PFSK-1 (cell line): ENCODE results near the gene MAPRE2.

Experiments used
- FOXP2 ChIP-seq: optimal IDR thresholded peaks from 2 replicates; pipeline ENCODE3; 2011; ENCODE audit warnings: borderline replicate concordance, control low read depth, inconsistent platforms; ENCODE audit not compliant: insufficient read depth; ENCODE audit errors: extremely low read length, extremely low read depth
- POLR2AphosphoS5 ChIP-seq: IDR thresholded peaks from 2 replicates; pipeline ENCODE4 v1.6.1; 2012; ENCODE audit warnings: low read depth, mild to moderate bottlenecking, control low read depth, low read length, moderate library complexity
- REST ChIP-seq, 2 experiments: IDR thresholded peaks; 2 replicates each; pipeline versions ENCODE4 v1.6.1 to v1.8.0; 2011 to 2012; ENCODE audit warnings: low read depth in 2 of 2, low read length in 2 of 2, control low read depth in 1 of 2, inconsistent platforms in 1 of 2, mild to moderate bottlenecking in 1 of 2, moderate library complexity in 1 of 2; ENCODE audit not compliant: insufficient read depth in 1 of 2
- SIN3A ChIP-seq: IDR thresholded peaks from 2 replicates; pipeline ENCODE4 v1.6.1; 2012; ENCODE audit warnings: mild to moderate bottlenecking, low read length, moderate library complexity, borderline replicate concordance; ENCODE audit not compliant: insufficient read depth
- TAF1 ChIP-seq: IDR thresholded peaks from 2 replicates; pipeline ENCODE4 v1.6.1; 2012; ENCODE audit warnings: low read length, control low read depth, borderline replicate concordance; ENCODE audit not compliant: insufficient read depth

Gene MAPRE2

GRCh38 chr18:35153609-35154272, 112.5 kb downstream of the MAPRE2 start:
- TF ChIP-seq REST (IDR thresholded peaks at IDR 0.05; ENCODE audit: insufficient read depth in 1 of 2, low read depth in 2 of 2, low read length in 2 of 2): no peak
- no peak for TF ChIP-seq TAF1
- no peak for TF ChIP-seq SIN3A
- TF ChIP-seq POLR2AphosphoS5: no peak
- TF ChIP-seq FOXP2: no peak

GRCh38 chr18:35155398-35156117, 114.3 kb downstream of the MAPRE2 start:
- no peak for TF ChIP-seq POLR2AphosphoS5
- TF ChIP-seq REST (IDR thresholded peaks at IDR 0.05; ENCODE audit: insufficient read depth in 1 of 2, low read depth in 2 of 2, low read length in 2 of 2): no peak
- TF ChIP-seq TAF1: no peak
- no peak for TF ChIP-seq SIN3A
- TF ChIP-seq FOXP2: no peak

GRCh38 chr18:35157181-35157580, 116.0 kb downstream of the MAPRE2 start:
- no peak for TF ChIP-seq REST (IDR thresholded peaks at IDR 0.05; ENCODE audit: insufficient read depth in 1 of 2, low read depth in 2 of 2, low read length in 2 of 2)
- no peak for TF ChIP-seq TAF1
- no peak for TF ChIP-seq POLR2AphosphoS5

- TF ChIP-seq TAF1 (no peak), REST (IDR thresholded peaks at IDR 0.05; ENCODE audit: insufficient read depth in 1 of 2, low read depth in 2 of 2, low read length in 2 of 2) (no peak), POLR2AphosphoS5 (no peak), FOXP2 (no peak), SIN3A (no peak)
These were observed 117.7 kb downstream of the MAPRE2 start for GRCh38 chr18:35158728-35159450.
